NAMALWA (cell line): ENCODE results near the gene S100A3.
A peak's percentile ranks its signal among the peaks of the same experiment; 100 is the strongest.
"Not testable (repeated sequence)": the region's sequence is repeated elsewhere in the genome, so short reads cannot be mapped to it uniquely, and the experiment has no call there.

Source experiments
- DNase-seq: peaks from one replicate; pipeline ENCODE4 v3.0.0-alpha.2; 2015; ENCODE audit warnings: low spot score

Gene S100A3, protein sequence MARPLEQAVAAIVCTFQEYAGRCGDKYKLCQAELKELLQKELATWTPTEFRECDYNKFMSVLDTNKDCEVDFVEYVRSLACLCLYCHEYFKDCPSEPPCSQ

DNA sequence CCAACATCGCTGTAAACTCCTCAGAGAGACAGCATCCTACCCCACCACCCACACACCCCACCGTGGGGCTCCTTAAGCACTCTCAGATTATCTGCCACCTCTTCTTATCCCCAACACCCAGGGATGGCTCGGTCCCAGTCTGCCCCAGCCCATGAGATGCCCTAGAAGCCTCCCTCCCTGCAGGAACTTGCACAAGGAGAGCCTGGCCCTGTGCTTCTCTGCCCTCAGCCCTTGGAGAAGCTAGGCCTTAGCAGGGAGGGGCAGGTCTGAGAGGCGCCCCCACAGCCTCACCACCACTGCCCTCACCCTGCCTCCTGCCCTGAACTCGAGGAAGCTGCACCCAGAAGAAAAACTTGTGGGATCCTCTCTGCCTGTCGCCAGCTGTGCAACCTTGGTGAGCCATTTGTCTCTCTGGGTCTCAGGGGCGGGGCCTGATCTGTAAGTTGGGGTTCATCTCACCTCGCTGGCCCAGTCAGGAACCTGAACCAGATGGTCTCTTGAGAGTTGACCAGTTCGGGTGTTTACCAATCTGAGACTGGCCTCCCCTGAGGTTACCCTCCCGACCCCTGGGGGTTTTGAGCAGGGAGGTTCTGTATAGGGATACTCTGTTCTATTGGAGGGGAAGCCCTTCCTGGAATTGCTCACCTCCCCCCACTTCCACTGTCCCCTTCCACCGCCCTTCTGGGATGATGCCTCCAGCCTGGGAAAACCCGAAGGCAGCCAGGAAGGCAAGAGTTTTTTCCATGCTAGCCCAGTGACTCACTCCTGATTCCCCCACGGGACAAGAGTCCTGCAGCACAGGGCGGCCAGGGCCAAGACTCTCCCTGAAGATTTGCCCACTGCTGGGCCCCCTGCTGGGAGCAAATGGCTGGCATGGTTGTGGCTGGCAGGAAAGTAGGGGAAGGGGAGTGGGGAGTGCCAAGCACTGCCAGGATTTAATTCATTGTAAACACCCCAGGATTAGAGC, at the start of gene S100A3:
Gene S100A3 (minus strand): TSS at position 537 of the 967 bp plus-strand sequence. CDS start 773 bp downstream, outside the sequence.
- no peak for DNase-seq

DNA sequence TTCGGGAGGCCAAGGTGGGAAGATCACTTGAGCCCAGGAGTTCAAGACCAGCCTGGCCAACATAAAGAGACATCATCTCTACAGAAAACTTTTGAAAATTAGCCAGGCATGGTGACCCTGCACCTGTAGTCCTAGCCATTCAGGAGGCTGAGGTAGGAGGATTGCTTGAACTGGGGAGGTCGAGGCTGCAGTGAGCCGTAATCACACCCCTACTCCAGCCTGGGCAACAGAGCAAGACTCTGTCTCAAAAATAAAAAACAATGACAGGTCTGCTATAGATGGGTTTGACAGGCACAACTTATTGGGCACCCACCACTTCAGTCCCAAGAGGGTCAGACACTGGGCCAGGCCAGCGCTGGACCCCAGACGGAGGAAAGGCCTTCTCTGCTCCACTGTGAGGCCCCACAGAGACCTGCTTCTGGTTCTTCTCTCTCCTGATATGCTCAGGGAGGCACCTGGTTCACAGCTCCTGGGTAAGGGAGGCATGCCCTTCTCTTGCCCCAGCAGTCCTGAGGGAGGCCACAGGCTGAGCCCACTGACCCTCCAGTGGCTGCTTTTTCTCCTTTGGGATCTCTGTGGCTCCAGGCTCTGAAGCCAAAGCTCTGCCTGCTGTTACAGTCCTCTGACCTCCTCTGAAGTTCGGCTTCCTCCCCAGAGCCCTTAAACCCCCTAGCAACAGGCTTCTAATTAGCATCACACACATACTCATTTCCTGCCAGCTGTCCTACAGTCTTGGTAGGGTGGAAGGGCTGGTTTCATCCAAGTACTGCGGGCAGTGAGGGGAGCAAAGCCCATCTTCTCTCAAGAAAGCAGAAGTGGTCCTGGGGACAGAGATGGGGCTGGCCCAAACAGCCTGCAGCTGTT, 49.5 kb upstream of the S100A3 start:
- DNase-seq, result peak; percentile 99

DNA sequence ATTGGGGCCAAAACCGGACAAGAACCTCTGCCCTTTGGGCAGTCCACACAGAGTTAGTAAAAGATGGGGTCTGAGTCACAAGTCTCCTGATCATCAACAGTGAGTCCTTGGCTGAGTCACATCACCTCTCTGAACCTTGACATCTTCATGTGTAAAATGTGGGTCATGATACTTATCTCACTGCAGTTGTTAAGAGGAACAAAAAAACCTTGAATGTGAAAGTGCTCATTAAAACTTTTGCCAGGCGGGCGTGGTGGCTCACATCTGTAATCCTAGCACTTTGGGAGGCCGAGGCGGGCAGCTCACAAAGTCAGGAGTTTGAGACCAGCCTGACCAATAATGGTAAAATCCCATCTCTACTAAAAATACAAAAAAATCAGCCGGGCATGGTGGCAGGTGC, 48.1 kb upstream of the S100A3 start:
- DNase-seq, result no peak

DNA sequence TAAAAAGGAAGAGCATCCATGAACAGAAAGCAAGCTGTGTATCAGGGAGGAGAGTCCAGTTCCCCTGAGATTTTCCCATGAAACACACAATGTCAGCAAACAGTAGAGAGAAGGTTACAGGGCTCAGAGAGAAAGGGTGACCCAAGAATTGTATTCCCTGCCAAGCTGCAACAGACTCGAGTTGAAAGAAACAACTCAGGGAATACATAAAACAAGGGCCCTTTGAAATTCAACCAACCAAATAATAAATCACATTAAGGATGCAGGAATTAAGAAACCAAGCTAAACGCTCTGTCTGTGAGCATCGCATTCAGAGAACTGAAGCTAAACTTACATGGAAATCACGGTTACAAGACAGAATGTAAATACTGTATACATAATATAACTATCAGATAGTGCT, 43.7 kb upstream of the S100A3 start:
- DNase-seq, result no peak

DNA sequence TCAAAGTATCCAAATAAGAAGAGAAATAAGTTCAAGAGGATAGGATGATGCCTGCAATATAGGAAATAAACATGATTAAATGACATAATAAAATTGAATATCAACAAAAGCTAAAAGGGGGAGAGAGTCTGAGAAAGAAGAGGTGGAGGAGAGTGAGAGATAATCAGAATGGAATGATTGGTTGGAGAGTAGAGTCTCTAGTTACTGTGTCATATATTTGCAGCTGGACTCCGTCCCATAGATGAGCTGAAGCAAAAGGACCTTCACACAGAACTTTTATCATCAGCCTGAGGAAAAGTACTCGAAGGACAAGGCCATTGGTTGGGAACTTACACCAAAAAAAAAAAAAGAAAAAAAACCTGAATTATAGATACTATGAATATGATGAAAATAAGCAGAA, 39.4 kb upstream of the S100A3 start:
- DNase-seq, result no peak

DNA sequence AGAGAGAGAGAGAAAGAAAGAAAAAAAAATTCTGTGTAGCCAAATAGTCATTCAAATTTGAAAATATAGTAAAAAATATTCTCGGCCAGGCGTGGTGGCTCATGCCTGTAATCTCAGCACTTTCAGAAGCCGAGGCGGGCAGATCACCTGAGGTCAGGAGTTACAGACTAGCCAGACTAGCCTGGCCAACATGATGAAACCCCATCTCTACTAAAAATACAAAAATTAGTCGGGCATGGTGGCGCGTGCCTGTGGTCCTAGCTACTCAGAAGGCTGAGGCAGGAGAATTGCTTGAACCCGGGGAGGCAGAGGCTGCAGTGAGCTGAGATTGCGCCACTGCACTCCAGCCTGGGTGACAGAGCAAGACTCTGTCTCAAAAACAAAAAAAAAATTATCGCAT, 39.0 kb upstream of the S100A3 start:
- DNase-seq, result not testable (repeated sequence)

DNA sequence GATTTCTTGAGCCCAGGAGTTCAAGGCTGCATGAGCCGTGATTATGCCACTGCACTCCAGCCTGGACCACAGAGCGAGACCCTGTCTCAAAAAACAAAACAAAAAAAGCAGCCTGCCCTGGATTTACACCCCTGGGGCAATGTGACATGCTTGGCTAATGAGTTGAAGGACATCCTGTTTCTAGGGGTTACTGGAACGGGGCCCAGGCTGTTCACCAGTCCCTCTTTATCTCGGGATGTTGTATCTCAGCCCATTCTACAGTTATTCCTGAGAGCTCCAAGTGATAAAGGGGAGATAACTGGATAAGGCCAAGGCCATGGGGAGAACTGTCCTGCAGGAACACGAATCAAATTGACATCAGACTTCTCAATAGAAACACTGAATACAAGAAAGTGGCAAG, 38.3 kb upstream of the S100A3 start:
- DNase-seq, result no peak

DNA sequence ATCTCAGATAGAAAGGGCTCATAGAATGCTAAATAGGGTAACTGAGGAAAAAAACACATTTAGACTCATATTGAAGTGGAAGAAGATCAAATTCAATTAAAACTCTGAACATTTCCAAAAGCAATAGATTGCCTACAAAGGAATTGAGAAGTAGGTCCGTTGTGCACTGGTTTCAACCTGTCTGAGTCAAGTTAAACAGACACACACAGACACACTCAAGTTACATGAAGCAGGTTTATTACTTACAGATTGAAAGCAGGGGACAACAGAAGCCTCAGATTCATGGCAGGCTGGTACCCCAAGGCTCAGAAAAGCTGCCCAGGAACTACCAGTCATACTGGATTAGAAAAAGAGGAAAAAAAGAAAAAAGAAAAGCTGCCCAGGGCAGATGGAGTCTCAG, 37.3 kb upstream of the S100A3 start:
- DNase-seq, result no peak

DNA sequence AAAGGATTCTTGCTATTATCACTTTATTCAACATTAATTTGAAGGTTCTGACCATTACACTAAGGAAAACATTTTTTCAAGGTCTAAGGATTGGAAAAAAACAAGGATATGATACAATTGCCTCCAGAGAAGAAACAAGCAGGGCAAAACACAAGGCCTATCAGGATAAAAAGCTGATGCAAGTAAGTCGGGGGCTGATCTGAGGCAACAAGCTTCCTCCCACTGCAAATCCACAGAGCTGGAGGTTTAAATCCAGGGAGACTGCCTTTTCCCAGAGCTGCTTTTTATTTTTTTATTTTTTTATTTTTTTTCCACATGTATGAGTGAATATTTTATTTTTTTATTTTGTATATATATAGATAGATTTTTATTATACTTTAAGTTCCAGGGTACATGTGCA, 35.9 kb upstream of the S100A3 start:
- no peak for DNase-seq

DNA sequence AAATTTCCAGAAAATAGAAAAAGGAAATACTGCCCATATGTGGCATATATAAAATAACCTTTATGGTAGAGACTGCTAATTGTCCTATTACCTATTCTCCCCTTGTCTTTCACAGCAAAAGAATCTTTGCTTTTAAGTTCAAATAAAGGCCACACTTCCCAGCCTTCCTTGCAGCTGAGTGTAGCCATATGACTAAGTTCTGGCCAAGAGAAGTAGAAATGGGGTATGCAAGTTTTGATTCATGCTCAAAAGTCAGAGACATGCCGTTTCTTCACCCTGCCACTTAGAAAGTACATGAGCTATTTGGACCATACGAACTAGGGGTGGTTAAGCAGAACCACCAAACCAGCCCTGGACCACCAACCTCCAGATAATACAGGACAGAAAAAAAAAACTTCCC, 34.9 kb upstream of the S100A3 start:
- DNase-seq, result no peak

DNA sequence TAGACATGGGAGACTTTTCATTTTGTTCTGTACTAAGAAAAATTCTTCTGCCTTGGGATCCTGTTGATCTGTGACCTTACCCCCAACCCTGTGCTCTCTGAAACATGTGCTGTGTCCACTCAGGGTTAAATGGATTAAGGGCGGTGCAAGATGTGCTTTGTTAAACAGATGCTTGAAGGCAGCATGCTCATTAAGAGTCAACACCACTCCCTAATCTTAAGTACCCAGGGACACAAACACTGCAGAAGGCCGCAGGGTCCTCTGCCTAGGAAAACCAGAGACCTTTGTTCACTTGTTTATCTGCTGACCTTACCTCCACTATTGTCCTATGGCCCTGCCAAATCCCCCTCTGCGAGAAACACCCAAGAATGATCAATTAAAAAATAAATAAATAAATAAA, 34.5 kb upstream of the S100A3 start:
- not testable (repeated sequence) for DNase-seq

DNA sequence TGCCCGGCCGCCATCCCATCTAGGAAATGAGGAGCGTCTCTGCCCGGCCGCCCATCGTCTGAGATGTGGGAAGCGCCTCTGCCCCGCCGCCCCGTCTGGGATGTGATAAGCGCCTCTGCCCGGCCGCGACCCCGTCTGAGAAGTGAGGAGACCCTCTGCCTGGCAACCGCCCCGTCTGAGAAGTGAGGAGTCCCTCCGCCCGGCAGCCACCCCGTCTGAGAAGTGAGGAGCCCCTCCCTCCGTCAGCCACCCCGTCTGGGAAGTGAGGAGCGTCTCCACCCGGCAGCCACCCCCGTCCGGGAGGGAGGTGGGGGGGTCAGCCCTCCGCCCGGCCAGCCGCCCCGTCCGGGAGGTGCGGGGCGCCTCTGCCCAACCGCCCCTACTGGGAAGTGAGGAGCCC, 33.8 kb upstream of the S100A3 start:
- DNase-seq, result not testable (repeated sequence)

DNA sequence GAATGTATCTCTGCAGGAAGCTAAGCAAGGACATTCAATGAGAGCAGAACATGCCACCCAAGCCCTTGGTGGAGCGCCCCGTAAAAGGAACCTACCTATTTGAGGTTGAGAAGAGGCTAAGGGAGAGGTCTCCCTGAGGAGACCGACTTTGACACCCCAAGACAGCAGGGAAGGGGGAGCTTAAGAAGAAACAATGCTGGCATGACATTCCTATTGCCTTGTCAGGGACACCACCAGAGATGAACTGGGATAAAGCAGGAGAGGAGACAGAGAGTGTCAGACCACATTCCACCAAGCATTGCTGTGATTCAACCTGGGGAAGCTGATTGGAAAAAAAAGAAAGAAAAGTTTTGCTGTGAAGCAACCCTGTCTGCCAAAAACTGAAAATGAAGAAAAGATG, 29.9 kb upstream of the S100A3 start:
- DNase-seq, result no peak

DNA sequence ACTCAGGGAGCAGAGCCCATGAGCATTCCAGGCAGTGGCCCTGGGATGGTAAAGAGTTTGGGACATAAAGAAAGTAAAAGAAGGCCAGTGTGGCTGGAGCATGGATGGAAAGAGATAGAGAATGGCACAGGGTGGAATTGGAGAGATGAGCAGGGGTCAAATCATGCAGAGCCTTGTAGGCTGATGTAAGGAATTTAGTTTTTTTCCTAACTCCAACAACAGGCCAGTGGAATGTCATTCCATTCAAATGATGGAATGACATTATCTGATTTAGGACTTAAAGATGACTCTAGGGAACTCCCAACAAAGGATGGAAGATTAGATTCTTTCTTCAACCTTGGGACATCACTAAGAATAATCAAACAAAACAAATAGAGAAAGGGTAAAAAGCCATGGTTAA, 29.4 kb upstream of the S100A3 start:
- DNase-seq, result no peak

DNA sequence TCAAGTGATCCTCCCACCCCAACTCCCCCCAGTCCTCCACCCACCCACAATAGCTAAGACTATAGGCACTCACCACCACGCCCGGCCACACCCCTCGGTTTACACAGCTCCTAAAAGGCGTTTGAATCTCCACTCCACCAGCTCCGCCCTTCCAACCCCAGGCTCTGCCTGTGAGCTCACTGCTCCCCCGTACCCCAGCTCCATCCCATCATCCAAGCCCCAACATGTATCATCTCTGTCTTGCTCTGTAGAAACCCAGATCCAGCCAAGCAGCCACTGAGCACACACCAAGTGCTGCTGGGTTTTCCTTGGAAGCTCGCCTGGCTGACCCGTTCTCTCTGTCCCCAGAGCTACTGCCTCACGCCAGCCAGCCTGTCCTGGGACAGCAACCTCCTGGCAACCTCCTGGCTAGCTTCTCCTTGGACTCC, 28.6 kb upstream of the S100A3 start:
- DNase-seq, result no peak

DNA sequence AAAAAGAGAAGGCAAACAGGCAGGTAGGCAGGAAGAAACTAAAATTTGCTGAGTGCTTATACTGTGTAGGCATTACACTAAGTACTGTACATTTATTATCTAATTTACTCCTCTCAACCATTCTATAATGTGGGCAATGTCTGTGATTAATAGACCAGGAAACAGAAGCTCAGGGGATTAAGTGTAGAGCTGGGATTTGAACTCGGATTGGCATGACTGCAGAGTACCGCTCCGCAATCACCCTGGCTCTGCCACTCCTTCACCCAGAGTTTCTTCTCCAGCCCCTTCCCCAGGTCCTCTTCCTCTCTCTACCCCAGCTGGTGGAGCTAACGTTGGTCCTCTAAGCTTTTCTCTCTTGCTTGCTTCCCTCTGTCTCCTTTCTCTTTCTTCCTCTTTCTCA, 28.1 kb upstream of the S100A3 start:
- DNase-seq, result no peak

DNA sequence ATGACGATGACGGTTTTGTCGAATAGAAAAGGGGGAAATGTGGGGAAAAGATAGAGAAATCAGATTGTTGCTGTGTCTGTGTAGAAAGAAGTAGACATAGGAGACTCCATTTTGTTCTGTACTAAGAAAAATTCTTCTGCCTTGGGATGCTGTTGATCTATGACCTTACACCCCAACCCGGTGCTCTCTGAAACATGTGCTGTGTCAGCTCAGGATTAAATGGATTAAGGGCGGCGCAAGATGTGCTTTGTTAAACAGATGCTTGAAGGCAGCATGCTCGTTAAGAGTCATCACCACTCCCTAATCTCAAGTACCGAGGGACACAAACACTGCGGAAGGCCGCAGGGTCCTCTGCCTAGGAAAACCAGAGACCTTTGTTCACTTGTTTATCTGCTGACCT, 26.4 kb upstream of the S100A3 start:
- DNase-seq, result not testable (repeated sequence)

DNA sequence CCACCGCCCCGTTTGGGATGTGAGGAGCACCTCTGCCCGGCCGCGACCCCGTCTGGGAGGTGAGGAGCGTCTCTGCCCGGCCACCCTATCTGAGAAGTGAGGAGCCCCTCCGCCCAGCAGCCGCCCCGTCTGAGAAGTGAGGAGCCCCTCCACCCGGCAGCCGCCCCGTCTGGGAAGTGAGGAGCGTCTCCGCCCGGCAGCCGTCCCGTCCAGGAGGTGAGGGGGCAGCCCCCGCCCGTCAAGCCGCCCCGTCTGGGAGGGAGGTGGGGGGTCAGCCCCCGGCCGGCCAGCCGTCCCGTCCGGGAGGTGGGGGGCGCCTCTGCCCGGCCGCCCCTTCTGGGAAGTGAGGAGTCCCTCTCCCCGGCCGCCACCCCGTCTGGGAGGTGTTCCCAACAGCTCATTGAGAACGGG, 26.0 kb upstream of the S100A3 start:
- not testable (repeated sequence) for DNase-seq

DNA sequence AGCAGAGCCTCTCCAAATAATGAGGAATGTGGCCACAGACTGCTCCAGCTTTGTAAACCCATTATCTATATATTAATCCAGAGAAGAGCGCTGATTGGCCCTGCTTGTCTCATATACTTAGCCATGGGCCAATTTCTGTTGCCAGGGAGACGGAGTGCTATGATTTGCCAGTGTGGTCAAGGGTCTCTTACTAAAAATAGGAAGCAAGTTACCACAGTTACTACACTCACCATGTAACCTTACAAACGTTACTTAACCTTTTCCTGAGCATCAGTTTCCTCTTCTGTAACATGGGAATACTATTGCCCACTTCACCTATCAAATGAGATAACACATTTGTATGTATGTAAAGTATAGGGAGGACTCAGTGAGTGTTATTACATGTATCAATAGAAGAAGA, 24.3 kb upstream of the S100A3 start:
- DNase-seq, result no peak

DNA sequence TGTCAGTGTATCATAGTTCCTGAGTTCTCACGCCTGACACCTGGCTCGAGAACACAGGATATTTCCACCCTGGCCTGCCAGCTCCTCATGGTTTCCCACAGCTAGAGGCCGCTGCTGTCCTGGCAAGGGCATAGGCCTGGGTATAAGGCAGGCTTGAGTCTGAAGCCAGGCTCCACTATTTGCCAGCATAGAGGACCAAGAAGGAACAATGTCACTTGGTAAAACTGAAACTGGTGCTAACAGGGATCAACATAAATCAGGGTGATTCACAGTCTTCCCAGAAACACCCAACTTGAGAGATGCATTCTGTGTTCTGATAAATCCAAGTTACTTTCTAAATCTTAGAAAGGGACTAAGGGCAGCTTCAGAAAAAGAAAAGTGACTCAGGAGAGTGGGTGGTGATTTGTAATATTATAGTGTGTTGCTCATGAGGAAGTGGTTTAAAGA, 23.5 kb upstream of the S100A3 start:
- DNase-seq, result peak; percentile 89

DNA sequence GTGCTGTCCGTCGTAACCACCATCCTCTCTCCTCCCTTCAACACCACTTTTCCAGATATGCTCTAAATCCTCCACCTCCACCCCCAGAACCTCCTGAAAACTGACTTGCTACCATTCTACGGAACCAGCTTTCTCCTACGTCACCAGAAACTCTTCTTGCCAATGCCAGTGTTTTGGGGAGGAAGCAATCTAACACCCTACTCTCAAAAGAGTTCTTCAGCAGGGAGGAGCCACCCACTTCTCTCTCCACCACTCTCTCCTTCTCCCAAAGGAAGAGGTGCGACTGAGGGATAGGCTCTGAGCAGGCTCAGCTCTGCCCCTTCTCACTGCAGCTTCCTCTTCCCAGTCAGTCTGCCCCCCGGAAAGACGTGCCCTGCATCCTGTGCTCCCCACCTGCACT, 22.6 kb upstream of the S100A3 start:
- no peak for DNase-seq

DNA sequence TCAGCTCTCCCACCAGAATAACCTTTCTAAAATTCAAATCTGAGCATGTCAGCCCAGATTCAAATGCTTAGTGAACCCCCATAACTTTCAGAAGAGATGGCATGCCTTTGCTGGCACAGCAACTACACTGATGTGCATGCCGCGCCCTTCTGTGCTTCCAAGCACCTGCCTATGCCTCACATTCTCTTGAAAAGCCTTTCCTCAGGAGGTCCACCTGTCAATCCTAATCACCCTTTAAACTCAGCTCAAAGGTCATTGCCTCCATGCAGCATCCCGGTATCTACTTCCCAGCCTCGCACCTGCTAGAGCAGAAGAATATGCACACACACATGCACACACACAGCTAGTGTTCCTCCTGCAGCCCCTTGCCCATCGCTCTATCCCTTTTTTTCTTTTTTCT, 21.8 kb upstream of the S100A3 start:
- no peak for DNase-seq

DNA sequence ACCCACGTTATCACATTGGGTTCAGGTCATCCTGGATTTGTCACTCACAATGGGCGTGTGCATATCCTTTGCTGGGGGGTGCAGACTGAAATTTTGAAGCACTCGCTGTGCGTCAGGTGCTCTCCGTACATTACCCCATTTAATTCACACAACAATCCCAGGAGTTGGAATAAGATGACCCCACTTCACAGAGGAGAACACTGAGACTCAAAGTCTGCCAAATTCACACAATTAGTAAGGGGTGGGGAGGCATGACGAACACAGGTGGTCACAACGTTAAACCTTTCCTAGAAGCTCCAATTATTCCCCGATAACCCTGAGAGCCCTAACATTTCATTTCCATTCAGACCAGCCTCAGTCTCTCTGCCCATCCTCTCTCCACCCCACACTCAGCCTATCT, 20.4 kb upstream of the S100A3 start:
- no peak for DNase-seq
